Right lobe of liver (tissue), 4 donors: Measurements from ENCODE around the gene PDK2.

ENCODE experiments used
- POLR2A ChIP-seq: fragments of 450-650 bp; IDR thresholded peaks from one replicate; pipeline ENCODE4 v1.6.1; 2017; ENCODE audit warnings: antibody characterized with exemption, mild to moderate bottlenecking
- TF ChIP-seq, protein P1 (sequence below), 4 donors: fragments of 200-600 bp in 3 of 4; fragments of 450-650 bp in 1 of 4; IDR thresholded peaks; one replicate each; pipeline versions ENCODE4 v1.5.1 to v1.8.0; 2016 to 2022; ENCODE audit warnings: antibody characterized with exemption in 4 of 4, mild to moderate bottlenecking in 2 of 4
- donor health status: DM: no; HTN: no; CAD: no.
- donor health status: DM: no; HTN: no; CAD: no.
- donor health status: DM: no; HTN: yes; CAD: no.

DNA sequence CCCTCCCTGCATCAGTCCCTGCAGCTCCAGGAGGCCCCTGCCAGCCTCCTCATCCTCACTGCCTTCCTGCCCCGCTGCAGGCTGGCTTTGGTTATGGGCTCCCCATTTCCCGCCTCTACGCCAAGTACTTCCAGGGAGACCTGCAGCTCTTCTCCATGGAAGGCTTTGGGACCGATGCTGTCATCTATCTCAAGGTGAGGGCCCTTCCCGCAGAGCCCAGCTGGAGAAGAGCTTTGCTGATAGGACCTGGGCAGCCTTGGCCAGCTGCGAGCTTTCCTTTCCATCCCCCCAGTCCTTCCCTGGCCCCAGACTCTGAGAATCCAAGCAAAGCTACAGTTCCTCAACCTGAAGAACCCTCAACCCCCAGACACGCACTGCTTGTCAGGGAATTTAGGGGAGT is 14.1 kb downstream of the PDK2 start:
- TF ChIP-seq, protein P1, sequence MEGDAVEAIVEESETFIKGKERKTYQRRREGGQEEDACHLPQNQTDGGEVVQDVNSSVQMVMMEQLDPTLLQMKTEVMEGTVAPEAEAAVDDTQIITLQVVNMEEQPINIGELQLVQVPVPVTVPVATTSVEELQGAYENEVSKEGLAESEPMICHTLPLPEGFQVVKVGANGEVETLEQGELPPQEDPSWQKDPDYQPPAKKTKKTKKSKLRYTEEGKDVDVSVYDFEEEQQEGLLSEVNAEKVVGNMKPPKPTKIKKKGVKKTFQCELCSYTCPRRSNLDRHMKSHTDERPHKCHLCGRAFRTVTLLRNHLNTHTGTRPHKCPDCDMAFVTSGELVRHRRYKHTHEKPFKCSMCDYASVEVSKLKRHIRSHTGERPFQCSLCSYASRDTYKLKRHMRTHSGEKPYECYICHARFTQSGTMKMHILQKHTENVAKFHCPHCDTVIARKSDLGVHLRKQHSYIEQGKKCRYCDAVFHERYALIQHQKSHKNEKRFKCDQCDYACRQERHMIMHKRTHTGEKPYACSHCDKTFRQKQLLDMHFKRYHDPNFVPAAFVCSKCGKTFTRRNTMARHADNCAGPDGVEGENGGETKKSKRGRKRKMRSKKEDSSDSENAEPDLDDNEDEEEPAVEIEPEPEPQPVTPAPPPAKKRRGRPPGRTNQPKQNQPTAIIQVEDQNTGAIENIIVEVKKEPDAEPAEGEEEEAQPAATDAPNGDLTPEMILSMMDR (IDR thresholded peaks at IDR 0.05) = no peak
- no peak for TF ChIP-seq POLR2A
